ENCODE data around the gene MAP3K3. TPM values are rescaled to one million over a fixed set of nuclear protein-coding genes. Genes with fewer than 3 reads are reported as not detected.

Gene MAP3K3
- total and polyA plus RNA-seq, 9 of the 15 experiments (the other 6 are each of a cell fraction or from before 2014, with no cell fraction given): 0.69 to 16.5 (median 12.1) TPM

GRCh38 chr17:63600569-63601438, 21.4 kb upstream of the MAP3K3 start, which contains the start of gene TACO1 (continued):
- no peak for TF ChIP-seq ZNF253 (CRISPR knock-in tag; conservative IDR thresholded peaks at IDR 0.05)
- no peak for TF ChIP-seq PURB (CRISPR knock-in tag; IDR thresholded peaks at IDR 0.05; ENCODE audit: low read depth)
- no peak for TF ChIP-seq SMARCC2 (IDR thresholded peaks at IDR 0.05; ENCODE audit: low read depth)
- no peak for TF ChIP-seq MTF1 (CRISPR knock-in tag; IDR thresholded peaks at IDR 0.05; ENCODE audit: borderline replicate concordance)
- no peak for TF ChIP-seq SPI1 (IDR thresholded peaks at IDR 0.05; ENCODE audit: borderline replicate concordance, low read depth, low read length)
- TF ChIP-seq COPS2 (conservative IDR thresholded peaks at IDR 0.05): no peak
- no peak for TF ChIP-seq CCAR2 (IDR thresholded peaks at IDR 0.05; ENCODE audit: low read depth, low read length)
- no peak for TF ChIP-seq ZSCAN29 (IDR thresholded peaks at IDR 0.05)
- peak; percentile 68 for TF ChIP-seq POLR2B (IDR thresholded peaks at IDR 0.05; ENCODE audit: low read depth, partially characterized antibody)
- TF ChIP-seq ZFP91 (CRISPR knock-in tag; IDR thresholded peaks at IDR 0.05): no peak
- peak; percentile 70; the same call in 1 of the 2 replicates for TF ChIP-seq KAT8 (IDR thresholded peaks at IDR 0.05; ENCODE audit: low read depth)
- peak; percentile 69 to 81; a peak in 3 of 4 replicates for TF ChIP-seq SIX5 (IDR thresholded peaks at IDR 0.05; ENCODE audit: borderline replicate concordance in 1 of 2, insufficient read depth in 1 of 2, low read depth in 1 of 2, low read length in 2 of 2)
- TF ChIP-seq ZNF512 (tag; IDR thresholded peaks at IDR 0.05): no peak
- TF ChIP-seq GTF2F1 (IDR thresholded peaks at IDR 0.05; ENCODE audit: low read depth, low read length): no peak
- no peak for TF ChIP-seq POLR3G (IDR thresholded peaks at IDR 0.05; ENCODE audit: extremely low read depth, insufficient read length, insufficient replicate concordance)
- peak; percentile 70 for TF ChIP-seq NR2C1 (IDR thresholded peaks at IDR 0.05)
- TF ChIP-seq NR2C1 (tag; IDR thresholded peaks at IDR 0.05): peak; percentile 89
- TF ChIP-seq ZBTB8A (IDR thresholded peaks at IDR 0.05; ENCODE audit: partially characterized antibody): no peak
- TF ChIP-seq KAT2B (IDR thresholded peaks at IDR 0.05; ENCODE audit: low read depth, low read length): no peak
- no peak for TF ChIP-seq SREBF2 (CRISPR knock-in tag; IDR thresholded peaks at IDR 0.05)
- no peak for TF ChIP-seq HES1 (IDR thresholded peaks at IDR 0.05; ENCODE audit: low read depth)
- TF ChIP-seq ZBED1 (IDR thresholded peaks at IDR 0.05): peak; percentile 88
- no peak for TF ChIP-seq ZNF444 (CRISPR knock-in tag; IDR thresholded peaks at IDR 0.05)
- TF ChIP-seq E2F3 (CRISPR knock-in tag; IDR thresholded peaks at IDR 0.05): 0 out of 2 replicates have a peak, but pooled peaks have one; percentile 29
- TF ChIP-seq NFXL1 (CRISPR knock-in tag; IDR thresholded peaks at IDR 0.05): no peak
- TF ChIP-seq KLF16 (IDR thresholded peaks at IDR 0.05): no peak
- TF ChIP-seq SAFB2 (IDR thresholded peaks at IDR 0.05; ENCODE audit: borderline replicate concordance, low read depth, low read length, severe bottlenecking): no peak
- TF ChIP-seq BCL6 (CRISPR knock-in tag; IDR thresholded peaks at IDR 0.05): 0 out of 2 replicates have a peak, but pooled peaks have one; percentile 30
